ENCODE measurements around the gene BMPER.

BMPER gene

DNA sequence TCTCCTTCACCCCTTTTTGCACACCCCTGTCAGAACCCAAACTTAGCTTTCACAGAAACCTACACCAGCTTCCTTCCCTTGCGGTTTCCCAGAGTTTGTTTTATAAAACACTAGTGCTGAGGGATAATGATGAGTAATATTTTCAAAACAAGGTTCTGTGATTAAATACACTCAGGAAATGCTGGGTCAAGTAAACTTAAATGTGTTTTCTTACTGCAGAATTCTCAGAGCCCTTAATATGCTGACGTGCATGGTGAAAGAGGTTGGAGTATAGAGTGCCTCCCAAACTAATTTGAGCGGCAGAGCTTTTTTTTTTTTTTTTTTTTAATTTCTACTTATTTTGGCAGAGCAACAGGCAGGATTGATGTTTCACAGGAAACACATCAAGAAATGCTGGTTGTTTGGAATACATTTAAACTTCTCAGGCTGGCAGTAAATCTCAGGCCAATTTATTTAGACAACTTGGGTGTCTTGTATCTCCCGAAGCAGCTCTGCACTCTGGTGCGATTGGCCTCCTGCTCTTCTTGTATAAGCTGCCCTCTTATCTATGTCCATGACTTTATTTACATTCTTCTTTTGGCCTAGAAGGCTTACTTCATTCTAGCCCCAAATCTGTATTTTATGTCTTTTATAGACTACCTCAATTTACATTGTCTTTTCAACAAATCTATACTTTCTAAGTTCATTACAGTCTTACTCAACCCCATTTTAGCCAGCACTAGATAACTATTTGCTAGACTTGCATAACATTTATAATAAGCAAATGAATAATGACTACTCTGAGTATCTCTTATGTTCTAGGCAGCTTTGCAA lies 165.4 kb downstream of the BMPER start:
- TF ChIP-seq, protein P1, sequence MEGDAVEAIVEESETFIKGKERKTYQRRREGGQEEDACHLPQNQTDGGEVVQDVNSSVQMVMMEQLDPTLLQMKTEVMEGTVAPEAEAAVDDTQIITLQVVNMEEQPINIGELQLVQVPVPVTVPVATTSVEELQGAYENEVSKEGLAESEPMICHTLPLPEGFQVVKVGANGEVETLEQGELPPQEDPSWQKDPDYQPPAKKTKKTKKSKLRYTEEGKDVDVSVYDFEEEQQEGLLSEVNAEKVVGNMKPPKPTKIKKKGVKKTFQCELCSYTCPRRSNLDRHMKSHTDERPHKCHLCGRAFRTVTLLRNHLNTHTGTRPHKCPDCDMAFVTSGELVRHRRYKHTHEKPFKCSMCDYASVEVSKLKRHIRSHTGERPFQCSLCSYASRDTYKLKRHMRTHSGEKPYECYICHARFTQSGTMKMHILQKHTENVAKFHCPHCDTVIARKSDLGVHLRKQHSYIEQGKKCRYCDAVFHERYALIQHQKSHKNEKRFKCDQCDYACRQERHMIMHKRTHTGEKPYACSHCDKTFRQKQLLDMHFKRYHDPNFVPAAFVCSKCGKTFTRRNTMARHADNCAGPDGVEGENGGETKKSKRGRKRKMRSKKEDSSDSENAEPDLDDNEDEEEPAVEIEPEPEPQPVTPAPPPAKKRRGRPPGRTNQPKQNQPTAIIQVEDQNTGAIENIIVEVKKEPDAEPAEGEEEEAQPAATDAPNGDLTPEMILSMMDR (IDR thresholded peaks at IDR 0.05; ENCODE audit: insufficient read depth, low read depth, low read length, missing control alignments) = no peak
- DNase-seq (ENCODE audit: low read depth) = no peak
- no peak overlapping the region for H3K4me3 ChIP-seq (ENCODE audit: low read length)

DNA sequence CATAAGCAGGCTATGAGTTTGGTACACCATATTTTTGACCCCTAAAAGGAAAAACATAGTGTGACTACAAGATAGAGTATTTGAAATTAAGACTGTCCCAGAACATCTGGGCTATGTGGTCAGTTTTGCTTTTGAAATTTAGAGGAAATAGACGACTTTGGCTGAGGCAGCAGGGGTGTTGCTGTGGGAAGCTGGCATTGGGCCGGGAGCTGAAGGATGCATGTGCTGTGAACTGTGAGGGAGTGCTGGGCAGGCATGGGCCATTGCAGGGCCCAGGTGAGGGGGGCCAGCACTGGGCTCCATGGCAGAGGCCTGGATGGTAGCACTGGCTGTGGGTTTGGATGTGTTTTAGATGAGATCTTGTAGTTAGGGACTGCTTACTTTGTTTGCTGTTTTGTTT lies 168.3 kb downstream of the BMPER start:
- no peak overlapping the region for H3K4me3 ChIP-seq (ENCODE audit: low read length)
- DNase-seq (ENCODE audit: low read depth) = no peak
- TF ChIP-seq, protein P1 (IDR thresholded peaks at IDR 0.05; ENCODE audit: insufficient read depth, low read depth, low read length, missing control alignments) = no peak

DNA sequence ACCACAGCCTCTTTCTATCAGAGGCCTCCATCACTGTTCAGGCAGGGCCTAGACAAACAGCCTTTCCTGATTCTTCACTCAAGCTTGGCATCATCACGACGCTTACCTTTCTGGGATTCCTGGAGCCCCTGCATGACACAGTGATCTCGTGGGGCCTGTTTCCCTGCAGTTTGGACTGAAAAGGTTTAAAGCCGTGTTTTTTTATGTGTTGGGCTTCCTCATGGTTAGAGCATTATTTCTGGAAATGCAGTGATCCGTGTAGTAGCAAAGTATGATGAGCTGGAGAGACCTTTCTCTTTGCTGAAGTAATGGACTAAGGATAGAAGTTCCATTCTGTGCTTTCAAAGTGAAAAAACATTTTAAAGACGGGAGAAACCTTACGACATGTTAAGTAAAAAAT lies 169.1 kb downstream of the BMPER start:
- TF ChIP-seq, protein P1 (IDR thresholded peaks at IDR 0.05; ENCODE audit: insufficient read depth, low read depth, low read length, missing control alignments) = no peak
- DNase-seq (ENCODE audit: low read depth) = no peak
- no peak overlapping the region for H3K4me3 ChIP-seq (ENCODE audit: low read length)

DNA sequence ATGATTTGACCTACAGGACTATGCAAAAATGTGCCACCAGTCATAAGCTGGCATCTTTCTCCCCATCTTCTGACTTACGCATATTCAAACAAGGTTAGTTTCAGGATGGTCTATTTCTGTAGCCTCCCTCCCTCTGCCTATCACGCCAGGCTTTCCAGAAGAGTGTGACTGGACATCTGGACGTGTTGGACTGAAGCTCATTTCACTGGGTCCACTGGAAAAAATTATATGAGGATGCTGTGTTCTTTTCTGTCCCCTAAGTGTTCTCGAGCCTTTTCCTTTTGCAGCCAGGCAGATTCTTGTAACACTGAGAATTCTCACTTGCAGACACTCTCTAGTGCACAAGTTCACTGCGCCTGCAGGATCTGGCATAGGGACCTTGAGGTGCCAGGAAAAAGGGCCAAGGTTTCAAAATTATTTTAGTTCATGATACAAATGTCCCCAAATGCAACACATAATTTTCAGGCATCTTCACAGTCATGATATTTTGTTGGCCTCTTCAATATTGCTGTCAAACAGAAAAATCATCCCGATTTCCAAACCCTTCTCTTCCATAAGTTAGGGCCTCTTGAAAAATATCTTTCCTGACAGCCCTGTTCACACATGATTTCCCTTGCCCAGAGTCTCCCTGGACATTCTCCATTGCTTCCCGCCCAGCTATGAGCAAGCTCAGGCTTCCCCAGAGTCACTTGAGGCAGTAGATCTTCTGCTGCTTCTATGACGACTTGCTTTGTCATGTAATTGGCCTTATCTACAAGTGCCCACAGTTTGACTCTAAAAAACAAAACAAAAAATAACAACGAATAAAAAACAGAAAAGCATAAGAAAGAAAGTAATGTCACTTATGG lies 170.4 kb downstream of the BMPER start:
- no peak overlapping the region for H3K4me3 ChIP-seq (ENCODE audit: low read length)
- no peak for DNase-seq (ENCODE audit: low read depth)
- TF ChIP-seq, protein P1 (IDR thresholded peaks at IDR 0.05; ENCODE audit: insufficient read depth, low read depth, low read length, missing control alignments) = no peak

DNA sequence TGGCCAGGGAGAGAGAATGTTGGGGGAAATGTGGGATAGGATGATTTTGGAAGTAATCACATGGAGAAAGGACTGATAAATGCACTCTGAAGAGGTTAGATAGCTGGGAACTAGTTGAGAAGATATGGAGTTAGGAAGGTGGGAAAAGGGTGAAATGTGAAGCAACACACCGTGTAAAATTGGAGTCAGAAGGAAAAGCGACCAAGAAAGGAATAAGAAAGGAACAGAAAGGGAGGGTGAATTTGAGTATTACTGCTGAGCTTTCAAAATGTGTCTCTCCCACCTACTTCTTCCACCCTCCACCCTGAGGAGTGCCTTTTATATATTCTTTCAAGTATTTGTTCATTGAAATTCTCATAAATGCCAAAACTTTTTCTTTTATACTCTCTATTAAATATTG lies 171.8 kb downstream of the BMPER start:
- TF ChIP-seq, protein P1 (IDR thresholded peaks at IDR 0.05; ENCODE audit: insufficient read depth, low read depth, low read length, missing control alignments) = no peak
- no peak for DNase-seq (ENCODE audit: low read depth)
- H3K4me3 ChIP-seq (ENCODE audit: low read length) = no peak overlapping the region

DNA sequence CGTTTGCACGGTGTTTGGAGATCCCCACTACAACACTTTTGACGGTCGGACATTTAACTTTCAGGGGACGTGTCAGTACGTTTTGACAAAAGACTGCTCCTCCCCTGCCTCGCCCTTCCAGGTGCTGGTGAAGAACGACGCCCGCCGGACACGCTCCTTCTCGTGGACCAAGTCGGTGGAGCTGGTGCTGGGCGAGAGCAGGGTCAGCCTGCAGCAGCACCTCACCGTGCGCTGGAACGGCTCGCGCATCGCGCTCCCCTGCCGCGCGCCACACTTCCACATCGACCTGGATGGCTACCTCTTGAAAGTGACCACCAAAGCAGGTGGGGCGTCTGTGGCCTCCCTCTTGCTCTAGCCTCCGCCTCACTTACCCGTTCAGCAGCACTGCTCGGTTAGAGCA lies 173.5 kb downstream of the BMPER start:
- TF ChIP-seq, protein P1 (IDR thresholded peaks at IDR 0.05; ENCODE audit: insufficient read depth, low read depth, low read length, missing control alignments) = no peak
- H3K4me3 ChIP-seq (ENCODE audit: low read length) = no peak overlapping the region
- no peak for DNase-seq (ENCODE audit: low read depth)
